NCI-H2107 (cell line): ENCODE measurements around the gene PRKAR2B.

ENCODE experiments used
- DNase-seq: peaks from one replicate; lab custom pipeline; 2025; lab: John Stamatoyannopoulos, UW

The PRKAR2B gene

DNA sequence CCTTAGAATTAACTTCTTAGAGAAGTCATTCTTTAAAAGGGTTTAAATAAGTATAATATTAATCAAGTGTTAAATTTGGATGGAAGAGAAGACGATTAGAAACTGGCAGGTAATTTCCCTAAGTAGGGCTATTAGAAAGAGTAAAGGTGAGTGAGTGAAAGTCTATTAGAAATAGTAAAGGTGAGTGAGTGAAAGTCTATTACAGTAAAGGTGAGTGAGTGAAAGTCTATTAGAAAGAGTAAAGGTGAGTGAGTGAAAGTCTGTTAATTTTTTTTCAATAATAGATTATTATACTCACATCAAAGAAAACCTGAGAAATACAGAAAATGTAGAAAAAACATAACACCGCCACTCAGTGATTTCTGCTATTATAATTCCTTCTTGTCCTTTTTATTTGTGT, 113.5 kb downstream of the PRKAR2B start:
- no peak for DNase-seq

DNA sequence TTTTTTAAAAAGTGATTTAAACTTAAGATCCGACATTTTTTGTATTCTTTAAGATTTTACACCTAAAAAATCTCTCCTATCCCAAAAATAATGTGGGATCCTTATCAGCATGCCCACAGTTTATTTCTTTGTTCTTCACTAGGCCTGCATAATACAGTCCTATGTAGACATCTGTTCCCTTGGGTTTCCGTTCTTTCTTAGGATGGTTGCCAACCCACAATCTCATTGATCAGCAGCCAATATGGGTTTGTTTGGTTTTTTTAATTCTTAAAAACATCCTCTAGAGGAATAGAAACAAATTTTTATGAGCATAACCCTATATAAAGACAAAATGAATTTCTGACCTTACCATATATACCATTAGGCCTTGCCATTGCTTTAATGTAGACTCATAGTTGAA, 115.9 kb downstream of the PRKAR2B start:
- no peak for DNase-seq

DNA sequence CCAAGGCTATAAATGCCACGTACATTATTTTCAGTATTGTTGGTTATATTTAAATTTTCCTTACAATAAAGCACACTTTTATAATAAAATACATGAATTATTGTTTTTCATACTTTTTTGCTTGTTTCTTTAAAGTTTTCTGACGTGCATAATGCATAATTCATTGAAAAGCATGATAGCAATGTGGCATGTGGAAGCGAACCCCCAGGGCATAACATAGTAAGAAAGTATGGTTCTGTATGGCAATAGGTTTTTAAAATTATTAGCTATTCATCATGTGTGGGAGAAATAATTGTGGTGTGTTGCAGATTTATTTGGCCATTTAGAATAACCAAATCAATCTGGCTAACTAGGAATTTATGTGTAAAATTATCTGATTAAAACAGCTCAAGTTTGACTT, 116.9 kb downstream of the PRKAR2B start:
- DNase-seq = no peak

DNA sequence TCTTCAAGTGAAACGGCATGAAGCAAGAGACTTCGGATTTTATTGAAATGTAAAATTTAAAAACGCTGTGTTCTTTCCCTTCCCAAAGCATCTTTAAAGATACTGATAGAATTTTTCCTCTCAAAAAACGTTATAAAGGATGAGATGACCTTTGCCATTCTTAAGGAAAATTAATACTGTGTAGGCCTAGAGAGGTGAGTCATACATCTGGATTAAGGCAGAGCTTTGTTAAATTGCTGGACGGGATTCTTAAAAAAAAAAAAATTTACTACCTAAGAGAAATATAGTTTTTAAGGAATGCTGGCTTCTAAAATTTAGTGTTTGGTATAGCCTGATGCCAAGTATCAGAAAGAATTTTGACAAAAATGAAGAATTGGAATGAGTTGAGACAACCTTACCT, 118.0 kb downstream of the PRKAR2B start:
- DNase-seq = no peak

DNA sequence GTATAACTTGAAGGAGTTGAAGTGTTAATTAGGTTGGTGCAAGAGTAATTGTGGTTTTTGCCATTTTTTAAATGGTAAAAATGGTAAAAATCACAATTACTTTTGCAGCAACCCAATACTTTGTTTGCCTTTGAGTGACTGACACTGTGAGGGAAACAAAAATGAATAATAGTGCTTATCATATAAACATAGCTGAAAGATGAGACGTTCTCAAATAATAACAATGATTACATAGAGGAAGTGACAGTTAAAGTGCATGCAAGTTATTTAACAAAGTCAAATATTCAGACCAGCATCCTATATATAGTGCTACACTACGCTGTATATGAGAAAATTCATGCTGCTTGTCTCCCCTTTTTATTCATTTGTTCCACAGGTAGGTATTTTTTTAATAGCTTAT, 119.6 kb downstream of the PRKAR2B start:
- no peak for DNase-seq

DNA sequence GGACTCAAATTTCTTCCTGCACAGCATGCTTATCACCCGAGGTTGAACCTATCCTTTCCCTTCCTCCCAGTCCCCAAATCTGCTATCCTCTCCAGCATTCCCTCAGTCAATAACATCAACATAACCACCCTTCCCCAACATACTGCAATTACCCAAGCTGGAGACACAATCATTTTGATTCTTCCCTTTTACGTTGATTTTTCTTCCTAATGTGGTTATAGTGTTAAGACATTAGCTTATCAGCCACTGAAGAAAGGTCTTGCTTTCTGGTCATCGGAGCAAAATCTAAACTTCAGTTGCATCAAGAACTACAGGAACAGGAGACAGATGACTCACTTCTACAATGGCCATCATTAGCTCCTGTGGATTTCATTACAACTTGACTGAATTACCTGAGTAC, 120.8 kb downstream of the PRKAR2B start:
- DNase-seq = no peak

GRCh38 chr7:107166736-107167426, 122.4 kb downstream of the PRKAR2B start:
- DNase-seq = no peak

- DNase-seq = no peak
Observed at GRCh38 chr7:107167483-107168232, 123.2 kb downstream of the PRKAR2B start.

GRCh38 chr7:107168233-107169119, 124.0 kb downstream of the PRKAR2B start, which contains the start of gene HBP1:
TSS of gene HBP1 (plus strand) at chr7:107169003. CDS start at chr7:107179894, 10,891 bp downstream.
- DNase-seq = peak; percentile 99

GRCh38 chr7:107169120-107170050, 124.9 kb downstream of the PRKAR2B start:
- DNase-seq = peak; percentile 94

DNA sequence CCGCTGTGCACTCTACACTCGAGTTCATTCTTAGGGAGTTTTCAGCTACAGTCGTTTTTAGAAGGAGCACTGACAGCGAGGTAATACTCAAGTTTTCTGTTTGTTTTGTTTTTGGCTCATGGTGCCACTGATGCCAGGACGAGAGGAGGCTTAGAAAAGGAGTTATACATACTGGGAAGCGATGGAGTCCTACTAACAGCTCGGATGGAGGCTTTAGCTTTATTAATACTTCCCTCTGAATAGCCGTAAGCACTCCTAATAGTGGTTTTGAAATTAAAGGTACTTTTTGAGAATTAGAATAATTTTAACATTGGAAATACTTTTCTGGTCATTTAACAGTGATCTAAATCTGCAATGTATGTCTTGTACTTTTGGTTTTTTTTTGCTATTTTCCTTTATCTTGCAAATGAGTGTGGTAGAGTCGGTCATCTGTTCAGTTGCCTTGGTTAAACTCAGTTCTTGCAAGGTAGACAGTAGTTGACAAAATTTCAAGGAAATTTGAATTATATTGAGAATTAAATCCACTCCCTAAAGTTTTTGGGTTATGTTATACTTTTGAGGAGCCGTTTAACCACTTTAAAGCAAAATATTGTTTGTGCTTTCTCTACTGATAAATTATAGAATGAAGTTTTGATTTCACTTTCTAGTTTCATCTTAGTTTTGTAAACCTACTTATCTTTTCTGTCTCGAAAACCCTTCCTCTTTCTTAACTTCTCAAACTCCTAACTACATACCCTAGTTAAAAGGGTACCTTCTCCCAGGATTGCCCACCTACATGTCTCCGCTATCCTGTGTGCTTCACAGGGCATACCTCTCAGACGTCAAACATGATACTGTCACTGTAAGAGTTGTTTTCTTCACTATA, 125.8 kb downstream of the PRKAR2B start:
- DNase-seq = no peak

- DNase-seq = no peak
Observed at GRCh38 chr7:107171496-107171895, 127.0 kb downstream of the PRKAR2B start.

GRCh38 chr7:107172276-107173032, 127.9 kb downstream of the PRKAR2B start:
- no peak for DNase-seq

GRCh38 chr7:107173191-107173590, 128.7 kb downstream of the PRKAR2B start:
- no peak for DNase-seq

GRCh38 chr7:107173691-107174406, 129.3 kb downstream of the PRKAR2B start:
- DNase-seq = no peak

GRCh38 chr7:107179326-107180164, 135.0 kb downstream of the PRKAR2B start:
- DNase-seq = no peak

- DNase-seq = no peak
Observed at GRCh38 chr7:107180378-107180777, 135.9 kb downstream of the PRKAR2B start.

- DNase-seq = no peak
Observed at GRCh38 chr7:107181172-107181571, 136.7 kb downstream of the PRKAR2B start.
